Cerebellar nuclear complex (tissue), 1 donor: ENCODE measurements around the gene APOL3.
"Not testable (repeated sequence)": the region's sequence is repeated elsewhere in the genome, so short reads cannot be mapped to it uniquely, and the experiment has no call there.

Experiments
- DNase-seq, 2 experiments: peaks; one replicate each; lab custom pipeline; 2025; lab: John Stamatoyannopoulos, UW

APOL3 gene

DNA sequence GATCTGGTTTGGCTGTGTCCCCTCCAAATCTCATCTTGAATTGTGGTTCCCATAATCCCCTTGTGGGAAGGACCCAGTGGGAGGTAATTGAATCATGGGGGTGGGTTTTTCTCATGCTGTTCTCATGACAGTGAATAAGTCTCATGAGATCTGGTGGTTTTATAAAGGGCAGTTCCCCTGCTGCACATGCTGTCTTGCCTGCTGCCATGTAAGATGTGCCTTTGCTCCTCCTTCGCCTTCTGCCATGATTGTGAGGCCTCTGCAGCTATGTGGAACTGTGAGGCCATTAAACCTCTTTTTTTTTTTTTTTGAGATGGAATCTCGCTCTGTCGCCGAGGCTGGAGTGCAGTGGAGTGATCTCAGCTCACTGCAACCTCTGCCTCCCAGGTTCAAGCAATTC, 59.6 kb downstream of the APOL3 start:
- DNase-seq: not testable (repeated sequence)

DNA sequence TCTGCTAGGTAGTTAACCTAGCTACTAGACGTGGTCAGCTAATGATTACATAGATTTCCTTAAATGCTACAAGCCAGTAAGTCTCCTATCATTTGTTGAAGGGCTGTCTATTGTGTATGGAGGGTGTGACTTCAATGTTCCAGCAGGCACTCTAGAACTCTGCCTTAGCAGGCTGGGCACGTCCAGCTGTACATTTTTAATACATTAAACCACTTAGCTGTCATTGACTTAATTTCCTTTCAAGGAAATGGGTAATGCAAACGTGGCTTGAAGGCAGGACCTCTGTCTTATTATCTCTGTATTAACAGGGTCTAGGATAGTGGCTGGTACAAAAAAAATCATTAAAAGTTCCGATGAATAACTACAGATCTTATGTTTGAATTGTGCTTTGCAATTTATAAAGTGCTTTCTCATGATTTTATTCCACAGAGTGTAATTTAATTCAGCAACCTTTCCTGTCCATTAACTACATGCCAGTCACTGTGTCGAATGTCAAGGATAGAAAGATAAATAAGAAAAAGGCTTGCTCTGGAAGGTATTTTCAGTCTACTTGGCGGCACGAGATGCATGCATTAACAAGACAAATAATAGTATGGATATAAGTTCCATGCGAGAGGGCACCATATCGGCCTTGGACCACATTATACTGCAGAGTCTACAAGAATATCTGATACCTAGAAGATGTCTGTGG, 60.3 kb downstream of the APOL3 start:
- no peak for DNase-seq

DNA sequence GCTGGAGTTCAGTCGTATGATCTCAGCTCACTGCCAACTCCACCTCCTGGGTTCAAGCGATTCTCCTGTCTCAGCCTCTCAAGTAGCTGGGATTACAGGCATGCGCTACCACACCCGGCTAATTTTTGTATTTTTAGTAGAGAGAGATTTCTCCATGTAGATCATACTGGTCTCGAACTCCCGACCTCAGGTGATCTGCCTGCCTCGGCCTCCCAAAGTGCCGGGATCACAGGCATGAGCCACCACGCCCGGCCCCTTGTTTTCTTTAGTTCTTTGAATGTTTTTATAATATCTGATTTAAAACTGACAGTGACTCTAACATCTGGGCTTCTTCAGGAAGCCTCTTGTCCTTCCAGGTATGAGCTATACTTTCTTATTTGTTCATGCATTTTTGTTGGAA, 61.0 kb downstream of the APOL3 start:
- not testable (repeated sequence) for DNase-seq

DNA sequence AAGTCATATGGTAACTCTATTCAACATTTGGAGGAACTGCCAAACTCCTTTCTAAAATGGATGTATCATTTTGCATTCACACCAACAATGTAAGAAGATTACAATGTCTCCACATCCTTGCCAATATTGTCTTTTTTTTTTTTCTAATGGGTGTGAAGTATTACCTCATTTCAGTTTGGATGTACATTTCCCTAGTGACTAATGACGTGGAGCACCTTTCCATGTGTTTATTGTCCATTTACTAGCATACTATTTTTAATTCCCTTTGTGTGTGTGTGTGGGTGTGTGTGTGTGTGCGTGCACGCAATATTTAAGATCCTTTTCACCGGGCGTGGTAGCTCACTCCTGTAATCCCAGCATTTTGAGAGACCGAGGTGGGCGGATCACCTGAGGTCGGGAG, 62.7 kb downstream of the APOL3 start:
- no peak for DNase-seq

DNA sequence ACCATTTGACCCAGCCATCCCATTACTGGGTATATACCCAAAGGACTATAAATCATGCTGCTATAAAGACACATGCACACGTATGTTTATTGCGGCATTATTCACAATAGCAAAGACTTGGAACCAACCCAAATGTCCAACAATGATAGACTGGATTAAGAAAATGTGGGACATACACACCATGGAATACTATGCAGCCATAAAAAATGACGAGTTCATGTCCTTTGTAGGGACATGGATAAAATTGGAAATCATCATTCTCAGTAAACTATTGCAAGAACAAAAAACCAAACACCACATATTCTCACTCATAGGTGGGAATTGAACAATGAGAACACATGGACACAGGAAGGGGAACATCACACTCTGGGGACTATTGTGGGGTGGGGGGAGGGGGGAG, 69.8 kb downstream of the APOL3 start:
- not testable (repeated sequence) for DNase-seq
